Peyer's patch (tissue), 4 donors: Measurements from ENCODE around the gene LRRK1.

Experiments
- CTCF ChIP-seq, 6 experiments: fragments of 450-650 bp in 4 of 6; fragments of 200-600 bp in 2 of 6; sonication (generic) in 1 of 6; IDR thresholded peaks; one replicate each; pipeline ENCODE4 v1.5.1; 2017 to 2019; ENCODE audit warnings: antibody characterized with exemption in 6 of 6, mild to moderate bottlenecking in 3 of 6, moderate library complexity in 1 of 6
- POLR2A ChIP-seq, 2 donors: fragments of 450-650 bp; IDR thresholded peaks; one replicate each; pipeline ENCODE4 v1.5.1; 2017; ENCODE audit warnings: antibody characterized with exemption in 2 of 2, mild to moderate bottlenecking in 2 of 2, moderate library complexity in 2 of 2

GRCh38 chr15:101100593-101101442, 181.7 kb downstream of the LRRK1 start:
- TF ChIP-seq POLR2A (IDR thresholded peaks at IDR 0.05) = no peak
- TF ChIP-seq CTCF (IDR thresholded peaks at IDR 0.05) = no peak
